Measurements from ENCODE around the gene TRIO. TPM values are rescaled to one million over a fixed set of nuclear protein-coding genes. Genes with fewer than 3 reads are reported as not detected.

TRIO gene
- total and polyA plus RNA-seq, 4 donors = 23.8 to 243 (median 110) TPM

DNA sequence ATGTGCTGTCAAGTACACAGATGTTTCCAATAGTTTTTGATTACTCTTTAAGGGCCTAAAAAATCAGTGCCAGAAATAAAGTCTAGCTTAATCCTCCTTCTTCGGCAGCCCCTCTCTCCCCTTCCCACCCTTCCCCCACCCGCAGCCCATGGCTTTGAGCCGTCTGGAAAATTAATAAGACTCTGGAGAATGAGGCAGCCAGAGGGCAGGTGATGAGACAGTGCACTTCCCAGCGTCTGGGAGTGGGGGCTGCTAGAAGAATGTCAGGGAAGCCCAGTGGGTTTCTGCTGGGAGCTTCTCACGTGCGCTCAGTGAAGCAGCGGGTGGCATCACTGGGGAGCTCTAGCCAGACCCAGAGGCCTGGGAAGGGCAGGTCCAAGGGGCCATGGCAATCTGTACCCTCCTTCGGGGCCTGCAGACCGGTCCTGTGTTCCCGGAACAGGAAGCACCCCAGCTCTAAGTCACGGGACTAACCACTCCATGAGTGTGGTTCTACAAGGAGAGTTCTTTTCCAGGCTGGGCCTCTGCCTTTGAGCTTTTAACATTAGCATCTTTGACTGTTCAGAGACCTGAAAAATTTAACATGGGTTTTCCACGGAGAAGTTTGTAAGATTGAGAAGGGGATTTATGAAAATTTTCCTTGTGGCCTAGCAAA lies 273.6 kb downstream of the TRIO start:
- H3K4me1 ChIP-seq (ENCODE audit: control insufficient read depth in 5 of 5, insufficient read depth in 5 of 5, low read length in 5 of 5) = peaks cover 0 to 41% (median 17%) of the 10 kb centered on the region in 5 donors
- no peak overlapping the region for H3K27ac ChIP-seq (ENCODE audit: low read depth in 1 of 2, low read length in 1 of 2)
- H3K9ac ChIP-seq (ENCODE audit: insufficient read depth in 1 of 2, low read length in 2 of 2) = no peak overlapping the region
- no peak overlapping the region for H3K4me3 ChIP-seq
- no peaks in the 10 kb centered on the region for H3K27me3 ChIP-seq (ENCODE audit: control insufficient read depth in 3 of 3, insufficient read depth in 3 of 3, low read length in 2 of 3)
- H3K9me3 ChIP-seq (ENCODE audit: control insufficient read depth in 4 of 4, insufficient read depth in 3 of 4, low read length in 3 of 4) = no peaks in the 10 kb centered on the region
- no peak for TF ChIP-seq CTCF (IDR thresholded peaks at IDR 0.05; ENCODE audit: control extremely low read depth, extremely low read depth)
- ATAC-seq (ENCODE audit: insufficient read depth, low FRiP score) (no peak), DNase-seq (peak; percentile 52 to 86 (median 83))
- peaks cover 8 to 42% (median 20%) of the 10 kb centered on the region in 4 donors for H3K36me3 ChIP-seq (ENCODE audit: control insufficient read depth in 4 of 4, insufficient read depth in 4 of 4, low read length in 4 of 4)
- whole genome bisulfite sequencing, 2 donors = 85 to 91% methylated on average over 12 of the region's 12 CpGs

GRCh38 chr5:14417276-14417730 lies 274.2 kb downstream of the TRIO start:
- Histone ChIP-seq H3K9ac (ENCODE audit: insufficient read depth in 1 of 2, low read length in 2 of 2) (no peak overlapping the region), H3K27me3 (ENCODE audit: control insufficient read depth in 3 of 3, insufficient read depth in 3 of 3, low read length in 2 of 3) (no peaks in the 10 kb centered on the region), H3K9me3 (ENCODE audit: control insufficient read depth in 4 of 4, insufficient read depth in 3 of 4, low read length in 3 of 4) (no peaks in the 10 kb centered on the region), H3K4me1 (ENCODE audit: control insufficient read depth in 5 of 5, insufficient read depth in 5 of 5, low read length in 5 of 5) (peaks cover 0 to 41% (median 17%) of the 10 kb centered on the region in 5 donors), H3K36me3 (ENCODE audit: control insufficient read depth in 4 of 4, insufficient read depth in 4 of 4, low read length in 4 of 4) (peaks cover 10 to 46% (median 19%) of the 10 kb centered on the region in 4 donors), H3K27ac (ENCODE audit: low read depth in 1 of 2, low read length in 1 of 2) (no peak overlapping the region), H3K4me3 (no peak overlapping the region)
- ATAC-seq (ENCODE audit: insufficient read depth, low FRiP score) = peak; percentile 33
- 88 to 90% methylated on average over 5 of the region's 5 CpGs for WGBS, 2 donors
- DNase-seq = no peak
- TF ChIP-seq CTCF (IDR thresholded peaks at IDR 0.05; ENCODE audit: control extremely low read depth, extremely low read depth) = no peak

DNA sequence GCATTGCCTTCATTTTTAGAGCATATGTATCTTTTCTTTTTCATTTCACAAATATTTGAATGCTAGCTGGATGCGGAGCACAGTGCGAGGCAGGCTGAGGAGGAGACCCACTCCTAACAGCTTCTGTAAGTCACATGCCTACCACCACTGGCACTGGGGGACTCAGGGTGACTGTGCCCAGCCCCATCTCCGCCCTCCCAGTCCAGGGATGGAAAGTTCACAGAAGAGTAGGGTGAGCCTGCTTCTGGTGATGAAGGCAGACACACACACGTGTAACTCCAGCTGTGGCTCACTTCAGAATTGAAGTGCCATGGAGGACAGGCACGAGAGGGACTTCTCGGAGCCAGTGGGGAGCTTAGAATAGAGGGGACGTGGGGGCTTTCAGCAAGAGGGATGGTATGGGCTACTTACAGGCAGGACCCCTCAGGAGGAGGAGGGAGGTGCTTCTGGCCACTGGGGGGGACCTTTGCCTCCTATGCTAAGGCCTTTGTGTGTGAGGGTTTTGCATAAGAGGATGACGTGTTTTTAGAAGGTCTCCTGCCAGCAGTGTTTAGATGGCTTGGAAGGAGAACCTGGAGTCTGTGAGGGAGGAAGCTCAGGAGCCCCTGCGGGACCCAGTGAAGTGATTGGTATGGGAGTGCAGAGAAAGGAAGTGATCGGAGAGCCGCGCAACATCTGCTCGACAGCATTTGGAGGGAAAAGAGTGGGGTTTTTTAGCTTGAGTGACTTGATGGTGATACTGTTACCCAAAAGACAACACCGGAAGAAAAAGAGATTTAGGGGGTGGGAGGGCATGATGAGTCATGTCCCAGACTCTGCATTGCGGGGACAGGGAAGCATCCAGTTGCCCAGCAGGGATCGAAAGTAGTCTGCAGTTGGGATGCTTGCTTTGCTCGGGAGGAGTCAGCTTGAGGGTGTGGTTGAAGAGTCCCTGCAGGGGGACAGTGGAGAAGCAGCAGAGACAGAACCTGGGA lies 274.9 kb downstream of the TRIO start:
- ATAC-seq (ENCODE audit: insufficient read depth, low FRiP score) (no peak), DNase-seq (no peak)
- peaks cover 0 to 41% (median 17%) of the 10 kb centered on the region in 5 donors for H3K4me1 ChIP-seq (ENCODE audit: control insufficient read depth in 5 of 5, insufficient read depth in 5 of 5, low read length in 5 of 5)
- 93 to 95% methylated on average over 17 of the region's 17 CpGs for WGBS, 2 donors
- H3K27ac ChIP-seq (ENCODE audit: low read depth in 1 of 2, low read length in 1 of 2) = no peak overlapping the region
- H3K9me3 ChIP-seq (ENCODE audit: control insufficient read depth in 4 of 4, insufficient read depth in 3 of 4, low read length in 3 of 4) = no peaks in the 10 kb centered on the region
- no peaks in the 10 kb centered on the region for H3K27me3 ChIP-seq (ENCODE audit: control insufficient read depth in 3 of 3, insufficient read depth in 3 of 3, low read length in 2 of 3)
- H3K9ac ChIP-seq (ENCODE audit: insufficient read depth in 1 of 2, low read length in 2 of 2) = no peak overlapping the region
- TF ChIP-seq CTCF (IDR thresholded peaks at IDR 0.05; ENCODE audit: control extremely low read depth, extremely low read depth) = no peak
- peaks cover 6 to 45% (median 12%) of the 10 kb centered on the region in 4 donors for H3K36me3 ChIP-seq (ENCODE audit: control insufficient read depth in 4 of 4, insufficient read depth in 4 of 4, low read length in 4 of 4)
- no peak overlapping the region for H3K4me3 ChIP-seq

Data from lung (tissue), 12 donors.